VCaP (cell line): ENCODE results near the gene ACSBG1.

Experiments used
- H3K27ac ChIP-seq: fragments of 450-650 bp; 2 replicates; pipeline ENCODE4 v1.5.1; 2017
- CTCF ChIP-seq: fragments of 450-650 bp; conservative IDR thresholded peaks from 2 replicates; pipeline ENCODE4 v1.5.1; 2017; ENCODE audit warnings: mild to moderate bottlenecking, moderate library complexity

The ACSBG1 gene

GRCh38 chr15:78242128-78242527 is 7.8 kb upstream of the ACSBG1 start:
- peak; percentile 48; the same call in 1 of the 2 replicates for TF ChIP-seq CTCF

GRCh38 chr15:78241017-78241416 is 6.7 kb upstream of the ACSBG1 start:
- H3K27ac ChIP-seq: no peak overlapping the region
- TF ChIP-seq CTCF: peak; percentile 98

More at GRCh38 chr15:78242128-78242527, 7.8 kb upstream of the ACSBG1 start:
- H3K27ac ChIP-seq: no peak overlapping the region

GRCh38 chr15:78239811-78240210 is 5.4 kb upstream of the ACSBG1 start:
- TF ChIP-seq CTCF: no peak
- no peak overlapping the region for H3K27ac ChIP-seq

GRCh38 chr15:78237146-78237545 is 2.8 kb upstream of the ACSBG1 start:
- H3K27ac ChIP-seq: no peak overlapping the region
- TF ChIP-seq CTCF: no peak

- H3K27ac ChIP-seq: no peak overlapping the region
- TF ChIP-seq CTCF: no peak
Measured at GRCh38 chr15:78236491-78236890, 2.1 kb upstream of the ACSBG1 start.

- TF ChIP-seq CTCF: no peak
Measured at GRCh38 chr15:78233496-78233895, 869 bp downstream of the ACSBG1 start.

GRCh38 chr15:78232951-78233350 is 1.4 kb downstream of the ACSBG1 start:
- H3K27ac ChIP-seq: no peak overlapping the region
- TF ChIP-seq CTCF: no peak

More at GRCh38 chr15:78233496-78233895, 869 bp downstream of the ACSBG1 start:
- no peak overlapping the region for H3K27ac ChIP-seq
